Measurements from ENCODE around the gene JTB.

DNA sequence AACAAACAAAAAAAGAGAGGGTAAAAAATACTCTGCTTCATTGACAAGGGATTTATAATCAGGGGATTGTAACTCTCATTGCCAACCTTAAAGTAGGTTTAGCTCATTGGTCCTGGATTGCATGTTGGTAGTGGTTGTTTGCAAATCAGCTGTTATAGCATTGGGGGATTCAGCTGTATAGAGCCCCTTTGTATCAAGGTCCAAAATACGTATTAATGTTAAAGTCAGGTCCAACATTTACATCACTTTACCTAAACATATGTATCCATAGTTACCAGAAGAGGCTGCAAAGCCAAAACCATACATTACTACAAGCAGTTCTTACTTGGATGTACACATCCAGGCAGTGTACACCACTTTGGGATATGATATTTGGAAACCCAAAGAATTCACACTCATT, 42.5 kb upstream of the JTB start:
- TF ChIP-seq, protein P1, sequence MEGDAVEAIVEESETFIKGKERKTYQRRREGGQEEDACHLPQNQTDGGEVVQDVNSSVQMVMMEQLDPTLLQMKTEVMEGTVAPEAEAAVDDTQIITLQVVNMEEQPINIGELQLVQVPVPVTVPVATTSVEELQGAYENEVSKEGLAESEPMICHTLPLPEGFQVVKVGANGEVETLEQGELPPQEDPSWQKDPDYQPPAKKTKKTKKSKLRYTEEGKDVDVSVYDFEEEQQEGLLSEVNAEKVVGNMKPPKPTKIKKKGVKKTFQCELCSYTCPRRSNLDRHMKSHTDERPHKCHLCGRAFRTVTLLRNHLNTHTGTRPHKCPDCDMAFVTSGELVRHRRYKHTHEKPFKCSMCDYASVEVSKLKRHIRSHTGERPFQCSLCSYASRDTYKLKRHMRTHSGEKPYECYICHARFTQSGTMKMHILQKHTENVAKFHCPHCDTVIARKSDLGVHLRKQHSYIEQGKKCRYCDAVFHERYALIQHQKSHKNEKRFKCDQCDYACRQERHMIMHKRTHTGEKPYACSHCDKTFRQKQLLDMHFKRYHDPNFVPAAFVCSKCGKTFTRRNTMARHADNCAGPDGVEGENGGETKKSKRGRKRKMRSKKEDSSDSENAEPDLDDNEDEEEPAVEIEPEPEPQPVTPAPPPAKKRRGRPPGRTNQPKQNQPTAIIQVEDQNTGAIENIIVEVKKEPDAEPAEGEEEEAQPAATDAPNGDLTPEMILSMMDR (IDR thresholded peaks at IDR 0.05; ENCODE audit: low read depth, low read length, poor library complexity, severe bottlenecking): no peak
- no peak for TF ChIP-seq EZH2phosphoT487 (IDR thresholded peaks at IDR 0.05; ENCODE audit: borderline replicate concordance, low read length)

Data from DOHH2 (cell line).